K562 (cell line): Measurements from ENCODE around the gene LRRC75A. TPM values are rescaled to one million over a fixed set of nuclear protein-coding genes. Genes with fewer than 3 reads are reported as not detected.
A peak's percentile ranks its signal among the peaks of the same experiment; 100 is the strongest.

ENCODE experiments used
- ASH1L ChIP-seq: fragments of 450-650 bp; IDR thresholded peaks from 2 replicates; pipeline ENCODE4 v1.6.1; 2018; ENCODE audit warnings: borderline replicate concordance, mild to moderate bottlenecking, low read depth; ENCODE audit not compliant: partially characterized antibody
- BCOR ChIP-seq: fragments of 450-650 bp; IDR thresholded peaks from 2 replicates; pipeline ENCODE4 v1.6.1; 2016
- BDP1 ChIP-seq: IDR thresholded peaks from 3 replicates; pipeline ENCODE4 v1.6.1; 2011; ENCODE audit not compliant: insufficient read length, insufficient read depth
- CHAMP1 ChIP-seq: fragments of 450-650 bp; IDR thresholded peaks from 2 replicates; pipeline ENCODE4 v1.6.1; 2016; ENCODE audit warnings: mild to moderate bottlenecking
- FUS ChIP-seq: fragments of 200-400 bp; formaldehyde crosslinking; optimal IDR thresholded peaks from 2 replicates; pipeline ENCODE3; 2017; ENCODE audit warnings: low read depth, low read length
- HDAC6 ChIP-seq: IDR thresholded peaks from 2 replicates; pipeline ENCODE4 v1.6.1; 2012; ENCODE audit warnings: low read depth, mild to moderate bottlenecking, control low read depth, inconsistent platforms, low read length, moderate library complexity
- MLLT1 ChIP-seq, 2 experiments: fragments of 450-650 bp; IDR thresholded peaks; 2 replicates each; pipeline ENCODE4 v1.6.1; 2016
- NFRKB ChIP-seq: fragments of 450-650 bp; IDR thresholded peaks from 2 replicates; pipeline ENCODE4 v1.6.1; 2016; ENCODE audit warnings: low read depth
- SIN3A ChIP-seq, 2 experiments: fragments of 150-350 bp in 1 of 2; IDR thresholded peaks; 2 replicates each; pipeline ENCODE4 v1.6.1; 2011 to 2016; ENCODE audit warnings: borderline replicate concordance in 2 of 2, low read depth in 2 of 2, low read length in 2 of 2, mild to moderate bottlenecking in 2 of 2, moderate library complexity in 2 of 2; ENCODE audit not compliant: control insufficient read depth in 1 of 2
- SMAD1 ChIP-seq: fragments of 150-350 bp; IDR thresholded peaks from 2 replicates; pipeline ENCODE4 v1.6.1; 2014; ENCODE audit warnings: low read length, low read depth; ENCODE audit not compliant: partially characterized antibody
- SMAD2 ChIP-seq: fragments of 150-350 bp; IDR thresholded peaks from 2 replicates; pipeline ENCODE4 v1.6.1; 2014; ENCODE audit warnings: low read depth, mild to moderate bottlenecking, low read length
- SNAPC5 ChIP-seq: fragments of 250-450 bp; sonication (Bioruptor Pico); IDR thresholded peaks from 2 replicates; pipeline ENCODE4 v1.8.0; 2021; ENCODE audit warnings: moderate library complexity, mild to moderate bottlenecking, inconsistent platforms
- ZNF12 ChIP-seq: sonication (generic); formaldehyde crosslinking; IDR thresholded peaks from 2 replicates; pipeline ENCODE4 v1.4.0; 2020; ENCODE audit warnings: mild to moderate bottlenecking, missing genetic modification reagents
- ZNF175 ChIP-seq: fragments of 200-800 bp; sonication (Bioruptor generic); IDR thresholded peaks from 2 replicates; pipeline ENCODE4 v1.6.1; 2016; ENCODE audit warnings: low read depth, mild to moderate bottlenecking, missing genetic modification characterization, missing compliant biosample characterization
- ZNF699 ChIP-seq: fragments of 250-450 bp; sonication (Bioruptor Pico); IDR thresholded peaks from 2 replicates; pipeline ENCODE4 v1.8.0; 2021; ENCODE audit warnings: mild to moderate bottlenecking, moderate library complexity; ENCODE audit not compliant: insufficient replicate concordance
- polyA plus RNA-seq, 8 experiments: library from polyadenylated mRNA; depleted of rRNA in 4 of 8; stranded (reverse) in 5 of 8; unstranded in 3 of 8; fragments of >200 nt; fragmentation: Nextera tagmentation in 2 of 8; fragmentation: Illumina TruSeq in 1 of 8; extraction: Ambion mirVana in 2 of 8; extraction: Trizol in 1 of 8; gene quantifications; 2 replicates each; pipeline versions ENCODE4 v1.2.1 to v1.2.3, GENCODE V29; 2011 to 2014; ENCODE audit warnings: inconsistent platforms in 1 of 8, missing spikeins in 1 of 8
- total RNA-seq, 7 experiments: library from RNA; depleted of rRNA in 6 of 7; stranded (reverse); fragments of >200 nt in 6 of 7; fragmentation: Illumina TruSeq in 2 of 7; extraction: Trizol in 2 of 7; gene quantifications; 2 replicates each; pipeline versions ENCODE4 v1.2.1 to v1.2.3, GENCODE V29; 2011 to 2021; ENCODE audit warnings: low replicate concordance in 1 of 7
- TF ChIP-seq, protein P1 (sequence below), 3 experiments: IDR thresholded peaks in 2 of 3; conservative IDR thresholded peaks in 1 of 3; 2 replicates each; pipeline ENCODE4 v1.5.1; 2011 to 2012; ENCODE audit warnings: low read length in 3 of 3, mild to moderate bottlenecking in 3 of 3, control low read depth in 2 of 3, improper control_type of control experiment in 1 of 3, inconsistent platforms in 1 of 3, low read depth in 1 of 3, mixed read lengths in 1 of 3, moderate library complexity in 1 of 3; ENCODE audit not compliant: insufficient read depth in 2 of 3
- TF ChIP-seq, protein P2 (sequence below): fragments of 200-800 bp; sonication (Bioruptor generic); IDR thresholded peaks from 2 replicates; pipeline ENCODE4 v1.6.1; 2017; ENCODE audit warnings: missing genetic modification characterization, missing compliant biosample characterization
- TF ChIP-seq, protein P3 (sequence below): fragments of 450-650 bp; IDR thresholded peaks from 2 replicates; pipeline ENCODE4 v1.6.1; 2017; ENCODE audit warnings: mild to moderate bottlenecking, moderate library complexity

Gene LRRC75A
- total and polyA plus RNA-seq, 9 of the 15 experiments (the other 6 are each of a cell fraction or from before 2014, with no cell fraction given): 0.04 to 0.34 (median 0.08) TPM; not detected in 5

DNA sequence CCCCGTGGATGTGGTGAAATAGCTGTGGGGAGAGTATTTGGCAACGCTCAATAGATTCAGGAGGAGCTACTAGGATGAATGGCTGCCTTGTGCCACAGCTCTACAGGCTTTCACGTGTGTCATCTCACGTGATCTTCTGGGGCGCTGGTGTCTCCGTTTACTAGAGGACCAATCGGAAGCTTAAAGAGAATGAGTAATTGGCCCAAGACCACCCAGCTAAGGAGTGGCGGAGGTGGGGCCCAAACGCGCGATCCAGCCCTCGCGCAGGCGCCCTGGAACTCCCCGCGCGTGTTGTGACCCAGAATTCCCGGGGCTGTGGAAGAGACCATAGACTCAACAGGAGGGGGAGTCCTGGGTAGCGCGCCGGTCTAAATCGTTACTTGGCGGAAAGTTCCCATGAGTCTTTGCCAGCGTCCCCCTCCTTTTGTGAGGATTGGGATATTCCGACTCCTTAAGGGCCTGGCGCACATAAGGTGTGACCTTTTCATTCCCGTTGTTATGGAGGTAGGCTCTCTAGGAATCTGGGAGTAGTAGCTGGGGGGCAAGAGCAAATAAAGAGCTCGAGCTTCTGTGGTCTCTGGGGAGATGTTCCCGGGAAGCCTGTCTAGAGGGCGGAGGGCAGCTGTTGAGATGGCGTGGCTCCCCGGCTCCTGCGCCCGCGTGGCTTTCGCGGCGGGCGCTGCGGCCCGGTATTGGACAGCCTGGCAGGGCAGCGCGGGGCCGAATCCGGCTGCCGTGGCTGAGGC is 53.3 kb downstream of the LRRC75A start (continued):
- TF ChIP-seq, protein P1, sequence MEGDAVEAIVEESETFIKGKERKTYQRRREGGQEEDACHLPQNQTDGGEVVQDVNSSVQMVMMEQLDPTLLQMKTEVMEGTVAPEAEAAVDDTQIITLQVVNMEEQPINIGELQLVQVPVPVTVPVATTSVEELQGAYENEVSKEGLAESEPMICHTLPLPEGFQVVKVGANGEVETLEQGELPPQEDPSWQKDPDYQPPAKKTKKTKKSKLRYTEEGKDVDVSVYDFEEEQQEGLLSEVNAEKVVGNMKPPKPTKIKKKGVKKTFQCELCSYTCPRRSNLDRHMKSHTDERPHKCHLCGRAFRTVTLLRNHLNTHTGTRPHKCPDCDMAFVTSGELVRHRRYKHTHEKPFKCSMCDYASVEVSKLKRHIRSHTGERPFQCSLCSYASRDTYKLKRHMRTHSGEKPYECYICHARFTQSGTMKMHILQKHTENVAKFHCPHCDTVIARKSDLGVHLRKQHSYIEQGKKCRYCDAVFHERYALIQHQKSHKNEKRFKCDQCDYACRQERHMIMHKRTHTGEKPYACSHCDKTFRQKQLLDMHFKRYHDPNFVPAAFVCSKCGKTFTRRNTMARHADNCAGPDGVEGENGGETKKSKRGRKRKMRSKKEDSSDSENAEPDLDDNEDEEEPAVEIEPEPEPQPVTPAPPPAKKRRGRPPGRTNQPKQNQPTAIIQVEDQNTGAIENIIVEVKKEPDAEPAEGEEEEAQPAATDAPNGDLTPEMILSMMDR (IDR thresholded peaks at IDR 0.05 in 2 of 3, conservative IDR thresholded peaks at IDR 0.05 in 1 of 3; ENCODE audit: insufficient read depth in 2 of 3, low read depth in 1 of 3, low read length in 3 of 3): no peak
- TF ChIP-seq FUS: peak; percentile 29
- no peak for TF ChIP-seq SNAPC5 (CRISPR knock-in tag)
- TF ChIP-seq BCOR: no peak
- TF ChIP-seq SMAD2: no peak
- TF ChIP-seq, protein P2, sequence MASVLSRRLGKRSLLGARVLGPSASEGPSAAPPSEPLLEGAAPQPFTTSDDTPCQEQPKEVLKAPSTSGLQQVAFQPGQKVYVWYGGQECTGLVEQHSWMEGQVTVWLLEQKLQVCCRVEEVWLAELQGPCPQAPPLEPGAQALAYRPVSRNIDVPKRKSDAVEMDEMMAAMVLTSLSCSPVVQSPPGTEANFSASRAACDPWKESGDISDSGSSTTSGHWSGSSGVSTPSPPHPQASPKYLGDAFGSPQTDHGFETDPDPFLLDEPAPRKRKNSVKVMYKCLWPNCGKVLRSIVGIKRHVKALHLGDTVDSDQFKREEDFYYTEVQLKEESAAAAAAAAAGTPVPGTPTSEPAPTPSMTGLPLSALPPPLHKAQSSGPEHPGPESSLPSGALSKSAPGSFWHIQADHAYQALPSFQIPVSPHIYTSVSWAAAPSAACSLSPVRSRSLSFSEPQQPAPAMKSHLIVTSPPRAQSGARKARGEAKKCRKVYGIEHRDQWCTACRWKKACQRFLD (CRISPR knock-in tag): peak; percentile 70; the same call in 1 of the 2 replicates
- TF ChIP-seq, protein P3, sequence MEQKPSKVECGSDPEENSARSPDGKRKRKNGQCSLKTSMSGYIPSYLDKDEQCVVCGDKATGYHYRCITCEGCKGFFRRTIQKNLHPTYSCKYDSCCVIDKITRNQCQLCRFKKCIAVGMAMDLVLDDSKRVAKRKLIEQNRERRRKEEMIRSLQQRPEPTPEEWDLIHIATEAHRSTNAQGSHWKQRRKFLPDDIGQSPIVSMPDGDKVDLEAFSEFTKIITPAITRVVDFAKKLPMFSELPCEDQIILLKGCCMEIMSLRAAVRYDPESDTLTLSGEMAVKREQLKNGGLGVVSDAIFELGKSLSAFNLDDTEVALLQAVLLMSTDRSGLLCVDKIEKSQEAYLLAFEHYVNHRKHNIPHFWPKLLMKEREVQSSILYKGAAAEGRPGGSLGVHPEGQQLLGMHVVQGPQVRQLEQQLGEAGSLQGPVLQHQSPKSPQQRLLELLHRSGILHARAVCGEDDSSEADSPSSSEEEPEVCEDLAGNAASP: no peak
- no peak for TF ChIP-seq CHAMP1
- TF ChIP-seq SMAD1: peak; percentile 96
- TF ChIP-seq SIN3A (IDR thresholded peaks at IDR 0.05; ENCODE audit: borderline replicate concordance in 2 of 2, control insufficient read depth in 1 of 2, low read depth in 2 of 2, low read length in 2 of 2): peak in 1 of 2 experiments; percentile 90; a peak in 1 of 4 replicates
- TF ChIP-seq NFRKB: peak; percentile 82
- peak in 1 of 2 experiments; percentile 65; a peak in 2 of 4 replicates for TF ChIP-seq MLLT1 (IDR thresholded peaks at IDR 0.05)
- TF ChIP-seq ZNF12 (CRISPR knock-in tag): no peak
- TF ChIP-seq BDP1: no peak
- peak; percentile 31; the same call in 1 of the 2 replicates for TF ChIP-seq ZNF175 (CRISPR knock-in tag)
- TF ChIP-seq ZNF699: no peak
- peak; percentile 34 for TF ChIP-seq ASH1L
- TF ChIP-seq HDAC6: no peak
